K562 (cell line): ENCODE data around the gene CNOT6L. TPM values are rescaled to one million over a fixed set of nuclear protein-coding genes. Genes with fewer than 3 reads are reported as not detected.

Experiments used
- CBFA2T3 ChIP-seq: fragments of 450-650 bp; IDR thresholded peaks from 2 replicates; pipeline ENCODE4 v1.6.1; 2017
- CTCF ChIP-seq, 3 experiments: IDR thresholded peaks in 2 of 3; conservative IDR thresholded peaks in 1 of 3; 2 replicates each; pipeline ENCODE4 v1.5.1; 2011 to 2012; ENCODE audit warnings: low read length in 3 of 3, mild to moderate bottlenecking in 3 of 3, control low read depth in 2 of 3, improper control_type of control experiment in 1 of 3, inconsistent platforms in 1 of 3, low read depth in 1 of 3, mixed read lengths in 1 of 3, moderate library complexity in 1 of 3; ENCODE audit not compliant: insufficient read depth in 2 of 3
- JUN ChIP-seq, 2 experiments: sonication (generic) in 1 of 2; formaldehyde crosslinking in 1 of 2; IDR thresholded peaks; 2 replicates each; pipeline versions ENCODE4 v1.6.1 to v1.8.0; 2012 to 2022; ENCODE audit warnings: borderline replicate concordance in 2 of 2, mild to moderate bottlenecking in 2 of 2, improper control_type of control experiment in 1 of 2, low read depth in 1 of 2, low read length in 1 of 2, missing genetic modification reagents in 1 of 2
- MAZ ChIP-seq, 2 experiments: fragments of 450-650 bp in 1 of 2; sonication (generic) in 1 of 2; formaldehyde crosslinking; IDR thresholded peaks in 1 of 2; conservative IDR thresholded peaks in 1 of 2; 2 replicates each; pipeline versions ENCODE4 v1.4.0 to v1.5.0; 2020; ENCODE audit warnings: mild to moderate bottlenecking in 1 of 2, missing genetic modification reagents in 1 of 2
- MBD2 ChIP-seq: sonication (generic); IDR thresholded peaks from 2 replicates; pipeline ENCODE4 v1.6.1; 2016; ENCODE audit warnings: low read depth, borderline replicate concordance
- RBFOX2 ChIP-seq: fragments of 200-400 bp; formaldehyde crosslinking; IDR thresholded peaks from 2 replicates; pipeline ENCODE4 v1.6.1; 2017; ENCODE audit warnings: low read depth, mild to moderate bottlenecking, low read length, moderate library complexity
- REST ChIP-seq, 2 experiments: fragments of 450-650 bp; formaldehyde crosslinking in 1 of 2; IDR thresholded peaks; 2 replicates each; pipeline versions ENCODE4 v1.4.0 to v1.6.1; 2014 to 2020; ENCODE audit warnings: mild to moderate bottlenecking in 2 of 2, borderline replicate concordance in 1 of 2, low read depth in 1 of 2
- SMC3 ChIP-seq: conservative IDR thresholded peaks from 2 replicates; pipeline ENCODE4 v1.6.1; 2011; ENCODE audit warnings: low read depth, low read length, improper control_type of control experiment; ENCODE audit not compliant: insufficient read depth
- SOX6 ChIP-seq: fragments of 450-650 bp; IDR thresholded peaks from 2 replicates; pipeline ENCODE4 v1.6.1; 2014; ENCODE audit warnings: mild to moderate bottlenecking
- SUPT5H ChIP-seq: fragments of 450-650 bp; IDR thresholded peaks from 2 replicates; pipeline ENCODE4 v1.6.1; 2016
- TAF1 ChIP-seq: IDR thresholded peaks from 2 replicates; pipeline ENCODE4 v1.6.1; 2011; ENCODE audit warnings: mild to moderate bottlenecking, low read length, moderate library complexity; ENCODE audit not compliant: insufficient read depth, control insufficient read depth, severe bottlenecking; ENCODE audit errors: extremely low read depth
- ZNF589 ChIP-seq: fragments of 200-800 bp; sonication (Bioruptor generic); IDR thresholded peaks from 2 replicates; pipeline ENCODE4 v1.6.1; 2016; ENCODE audit warnings: low read depth, missing genetic modification characterization, missing compliant biosample characterization
- polyA plus RNA-seq, 8 experiments: library from polyadenylated mRNA; depleted of rRNA in 4 of 8; stranded (reverse) in 5 of 8; unstranded in 3 of 8; fragments of >200 nt; fragmentation: Nextera tagmentation in 2 of 8; fragmentation: Illumina TruSeq in 1 of 8; extraction: Ambion mirVana in 2 of 8; extraction: Trizol in 1 of 8; gene quantifications; 2 replicates each; pipeline versions ENCODE4 v1.2.1 to v1.2.3, GENCODE V29; 2011 to 2014; ENCODE audit warnings: inconsistent platforms in 1 of 8, missing spikeins in 1 of 8
- total RNA-seq, 7 experiments: library from RNA; depleted of rRNA in 6 of 7; stranded (reverse); fragments of >200 nt in 6 of 7; fragmentation: Illumina TruSeq in 2 of 7; extraction: Trizol in 2 of 7; gene quantifications; 2 replicates each; pipeline versions ENCODE4 v1.2.1 to v1.2.3, GENCODE V29; 2011 to 2021; ENCODE audit warnings: low replicate concordance in 1 of 7
- TF ChIP-seq, protein P1 (sequence below): fragments of 450-650 bp; formaldehyde crosslinking; IDR thresholded peaks from 2 replicates; pipeline ENCODE4 v1.4.0; 2020; ENCODE audit warnings: mild to moderate bottlenecking, moderate library complexity

CNOT6L gene
- total and polyA plus RNA-seq, 9 of the 15 experiments (the other 6 are each of a cell fraction or from before 2014, with no cell fraction given), result 3.7 to 27.9 (median 6.5) TPM

- TF ChIP-seq REST (IDR thresholded peaks at IDR 0.05; ENCODE audit: borderline replicate concordance), result no peak
- 0 out of 2 replicates have a peak, but pooled peaks have one; percentile 46 for TF ChIP-seq REST (CRISPR knock-in tag; IDR thresholded peaks at IDR 0.05; ENCODE audit: low read depth)
- TF ChIP-seq SOX6, result no peak
- TF ChIP-seq, protein P1, sequence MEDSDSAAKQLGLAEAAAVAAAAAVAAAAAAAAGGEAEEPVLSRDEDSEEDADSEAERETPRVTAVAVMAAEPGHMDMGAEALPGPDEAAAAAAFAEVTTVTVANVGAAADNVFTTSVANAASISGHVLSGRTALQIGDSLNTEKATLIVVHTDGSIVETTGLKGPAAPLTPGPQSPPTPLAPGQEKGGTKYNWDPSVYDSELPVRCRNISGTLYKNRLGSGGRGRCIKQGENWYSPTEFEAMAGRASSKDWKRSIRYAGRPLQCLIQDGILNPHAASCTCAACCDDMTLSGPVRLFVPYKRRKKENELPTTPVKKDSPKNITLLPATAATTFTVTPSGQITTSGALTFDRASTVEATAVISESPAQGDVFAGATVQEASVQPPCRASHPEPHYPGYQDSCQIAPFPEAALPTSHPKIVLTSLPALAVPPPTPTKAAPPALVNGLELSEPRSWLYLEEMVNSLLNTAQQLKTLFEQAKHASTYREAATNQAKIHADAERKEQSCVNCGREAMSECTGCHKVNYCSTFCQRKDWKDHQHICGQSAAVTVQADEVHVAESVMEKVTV, result no peak
- TF ChIP-seq JUN (IDR thresholded peaks at IDR 0.05; ENCODE audit: borderline replicate concordance, low read depth, low read length), result no peak
- 0 out of 2 replicates have a peak, but pooled peaks have one; percentile 54 for TF ChIP-seq JUN (CRISPR knock-in tag; IDR thresholded peaks at IDR 0.05; ENCODE audit: borderline replicate concordance)
- TF ChIP-seq RBFOX2, result peak; percentile 92
- TF ChIP-seq SUPT5H, result peak; percentile 92
- peak; percentile 53 for TF ChIP-seq MBD2
- TF ChIP-seq CTCF (IDR thresholded peaks at IDR 0.05 in 2 of 3, conservative IDR thresholded peaks at IDR 0.05 in 1 of 3; ENCODE audit: insufficient read depth in 2 of 3, low read depth in 1 of 3, low read length in 3 of 3), result peak; percentile 14 to 15 (median 14); a peak in 2 of 6 replicates
- TF ChIP-seq MAZ (CRISPR knock-in tag; conservative IDR thresholded peaks at IDR 0.05 in 1 of 2, IDR thresholded peaks at IDR 0.05 in 1 of 2), result peak; percentile 82 to 93
- peak; percentile 17; the same call in 1 of the 2 replicates for TF ChIP-seq CBFA2T3
- 0 out of 2 replicates have a peak, but pooled peaks have one; percentile 44 for TF ChIP-seq ZNF589 (CRISPR knock-in tag)
- TF ChIP-seq SMC3, result no peak
- peak; percentile 84 for TF ChIP-seq TAF1
Observed at GRCh38 chr4:77819843-77820648, 878 bp upstream of the CNOT6L start (continued).
